IPS-20b (cell line): Measurements from ENCODE around the gene EVI5.
"Not testable (repeated sequence)": the region's sequence is repeated elsewhere in the genome, so short reads cannot be mapped to it uniquely, and the experiment has no call there.

Source experiments
- H3K27ac ChIP-seq: one replicate; pipeline ENCODE4 v1.5.1; 2013; ENCODE audit warnings: low read length
- H3K27me3 ChIP-seq: 2 replicates; pipeline ENCODE4 v1.6.1; 2013; ENCODE audit warnings: mild to moderate bottlenecking, low read length, inconsistent platforms; ENCODE audit not compliant: insufficient read depth
- H3K36me3 ChIP-seq: 2 replicates; pipeline ENCODE4 v1.6.1; 2013; ENCODE audit warnings: low read depth, mild to moderate bottlenecking, inconsistent platforms, low read length, moderate library complexity; ENCODE audit not compliant: insufficient read depth
- H3K4me1 ChIP-seq: 2 replicates; pipeline ENCODE4 v1.6.1; 2013; ENCODE audit warnings: mild to moderate bottlenecking, control low read depth, inconsistent platforms, low read length, moderate library complexity; ENCODE audit not compliant: insufficient read depth
- H3K4me3 ChIP-seq: 2 replicates; pipeline ENCODE4 v1.5.1; 2013; ENCODE audit warnings: mild to moderate bottlenecking, low read length, inconsistent platforms
- H3K9ac ChIP-seq: 2 replicates; pipeline ENCODE4 v1.6.1; 2013; ENCODE audit warnings: low read depth, mild to moderate bottlenecking, inconsistent platforms, low read length, moderate library complexity
- H3K9me3 ChIP-seq: 2 replicates; pipeline ENCODE4 v1.6.1; 2013; ENCODE audit warnings: mild to moderate bottlenecking, low read depth, low read length, inconsistent platforms; ENCODE audit not compliant: insufficient read depth

The EVI5 gene

GRCh38 chr1:92587445-92587844 is 197.5 kb downstream of the EVI5 start:
- Histone ChIP-seq H3K4me1 (no peaks in the 10 kb centered on the region), H3K9ac (no peak overlapping the region), H3K27ac (no peak overlapping the region), H3K36me3 (peaks cover 5% of the 10 kb centered on the region; the same call in 1 of the 2 replicates), H3K4me3 (no peak overlapping the region), H3K27me3 (no peaks in the 10 kb centered on the region), H3K9me3 (peaks cover 13% of the 10 kb centered on the region)

- Histone ChIP-seq H3K27ac (no peak overlapping the region), H3K9ac (no peak overlapping the region), H3K4me3 (no peak overlapping the region), H3K27me3 (no peaks in the 10 kb centered on the region), H3K4me1 (no peaks in the 10 kb centered on the region), H3K9me3 (peaks cover 13% of the 10 kb centered on the region), H3K36me3 (peaks cover 5% of the 10 kb centered on the region; the same call in 1 of the 2 replicates)
These were observed 199.1 kb downstream of the EVI5 start for GRCh38 chr1:92585831-92586230.

GRCh38 chr1:92584810-92585209 is 200.1 kb downstream of the EVI5 start:
- not testable (repeated sequence) for H3K9ac ChIP-seq, H3K27me3 ChIP-seq, H3K4me1 ChIP-seq, H3K27ac ChIP-seq, H3K36me3 ChIP-seq, H3K4me3 ChIP-seq
- H3K9me3 ChIP-seq, result peaks cover 13% of the 10 kb centered on the region

- no peaks in the 10 kb centered on the region for H3K4me1 ChIP-seq
- H3K36me3 ChIP-seq, result peaks cover 4% of the 10 kb centered on the region; the same call in 1 of the 2 replicates
- H3K4me3 ChIP-seq, result no peak overlapping the region
- H3K27me3 ChIP-seq, result no peaks in the 10 kb centered on the region
- H3K9me3 ChIP-seq, result peaks cover 11% of the 10 kb centered on the region
- no peak overlapping the region for H3K27ac ChIP-seq
- H3K9ac ChIP-seq, result no peak overlapping the region
These were observed 200.8 kb downstream of the EVI5 start for GRCh38 chr1:92583821-92584760.

- no peak overlapping the region for H3K4me3 ChIP-seq
- no peaks in the 10 kb centered on the region for H3K9me3 ChIP-seq
These were observed 207.5 kb downstream of the EVI5 start for GRCh38 chr1:92577261-92577895.

GRCh38 chr1:92575123-92575522 is 209.8 kb downstream of the EVI5 start:
- H3K9ac ChIP-seq, result no peak overlapping the region
- no peaks in the 10 kb centered on the region for H3K4me1 ChIP-seq
- H3K36me3 ChIP-seq, result no peaks in the 10 kb centered on the region
- H3K27ac ChIP-seq, result no peak overlapping the region
- no peaks in the 10 kb centered on the region for H3K9me3 ChIP-seq
- H3K4me3 ChIP-seq, result no peak overlapping the region
- no peaks in the 10 kb centered on the region for H3K27me3 ChIP-seq

More at GRCh38 chr1:92577261-92577895, 207.5 kb downstream of the EVI5 start:
- Histone ChIP-seq H3K27me3 (no peaks in the 10 kb centered on the region), H3K36me3 (no peaks in the 10 kb centered on the region), H3K27ac (no peak overlapping the region), H3K9ac (no peak overlapping the region), H3K4me1 (no peaks in the 10 kb centered on the region)

DNA sequence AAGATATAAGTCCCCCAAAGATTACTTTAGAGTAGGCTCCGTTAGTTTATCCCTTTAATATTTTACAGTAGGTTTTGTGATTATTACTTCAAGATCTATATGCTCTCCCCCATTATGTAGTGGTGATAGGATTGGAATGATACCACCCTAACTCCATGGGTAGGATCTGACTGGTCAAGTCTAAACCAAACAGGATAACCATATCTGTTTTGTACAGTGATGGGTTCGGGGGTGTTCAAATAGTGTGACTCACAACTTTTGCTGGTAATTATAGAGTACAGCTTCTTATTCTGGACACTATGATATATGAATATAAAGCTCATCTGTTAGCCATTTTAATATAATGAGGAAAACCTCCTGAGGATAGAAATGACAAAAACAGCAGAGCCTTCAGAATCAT is 212.4 kb downstream of the EVI5 start:
- Histone ChIP-seq H3K9me3 (no peaks in the 10 kb centered on the region), H3K4me1 (no peaks in the 10 kb centered on the region), H3K27ac (no peak overlapping the region), H3K9ac (no peak overlapping the region), H3K27me3 (no peaks in the 10 kb centered on the region), H3K4me3 (no peak overlapping the region), H3K36me3 (no peaks in the 10 kb centered on the region)

- no peaks in the 10 kb centered on the region for H3K4me1 ChIP-seq
- H3K36me3 ChIP-seq, result no peaks in the 10 kb centered on the region
- H3K9ac ChIP-seq, result no peak overlapping the region
- H3K9me3 ChIP-seq, result no peaks in the 10 kb centered on the region
- H3K27ac ChIP-seq, result no peak overlapping the region
- no peaks in the 10 kb centered on the region for H3K27me3 ChIP-seq
- H3K4me3 ChIP-seq, result no peak overlapping the region
These were observed 213.3 kb downstream of the EVI5 start for GRCh38 chr1:92571578-92571977.

GRCh38 chr1:92567211-92567868 is 217.6 kb downstream of the EVI5 start:
- no peaks in the 10 kb centered on the region for H3K27me3 ChIP-seq
- no peaks in the 10 kb centered on the region for H3K4me1 ChIP-seq
- H3K9me3 ChIP-seq, result no peaks in the 10 kb centered on the region
- H3K9ac ChIP-seq, result no peak overlapping the region
- no peak overlapping the region for H3K4me3 ChIP-seq
- H3K36me3 ChIP-seq, result no peaks in the 10 kb centered on the region
- no peak overlapping the region for H3K27ac ChIP-seq

DNA sequence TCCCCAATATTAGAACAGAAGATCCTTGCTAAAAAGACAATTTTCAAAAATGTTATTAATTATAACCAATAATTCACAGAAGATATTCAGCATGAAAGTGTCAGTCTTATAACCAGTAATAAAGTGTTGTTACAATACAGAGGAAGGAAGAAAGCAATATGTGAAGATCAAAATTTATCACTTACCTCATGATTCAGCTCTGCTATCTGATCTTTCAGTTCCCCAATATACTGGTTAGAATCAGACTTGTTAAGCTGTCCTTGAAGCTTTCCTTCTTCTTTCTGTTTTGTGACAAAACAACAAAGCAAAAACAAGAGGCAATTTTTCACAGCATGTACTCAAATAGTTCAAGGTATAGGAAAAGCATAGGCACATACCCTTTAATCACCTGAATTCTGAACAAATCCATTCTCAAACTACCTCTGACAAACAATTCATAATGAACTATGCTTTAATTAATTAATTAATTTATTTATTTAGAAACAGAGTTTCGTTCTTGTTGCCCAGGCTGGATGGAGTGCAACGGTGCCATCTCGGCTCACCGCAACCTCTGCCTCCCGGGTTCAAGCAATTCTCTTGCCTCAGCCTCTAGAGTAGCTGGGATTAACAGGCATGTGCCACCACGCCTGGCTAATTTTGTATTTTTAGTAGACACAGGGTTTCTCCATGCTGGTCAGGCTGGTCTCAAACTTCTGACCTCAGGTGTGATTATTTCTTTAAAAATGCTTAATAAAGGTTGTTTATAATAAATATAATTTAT is 221.3 kb downstream of the EVI5 start:
- no peaks in the 10 kb centered on the region for H3K36me3 ChIP-seq
- H3K4me1 ChIP-seq, result no peaks in the 10 kb centered on the region
- no peak overlapping the region for H3K27ac ChIP-seq
- H3K9me3 ChIP-seq, result no peaks in the 10 kb centered on the region
- no peak overlapping the region for H3K9ac ChIP-seq
- no peaks in the 10 kb centered on the region for H3K27me3 ChIP-seq
- no peak overlapping the region for H3K4me3 ChIP-seq

DNA sequence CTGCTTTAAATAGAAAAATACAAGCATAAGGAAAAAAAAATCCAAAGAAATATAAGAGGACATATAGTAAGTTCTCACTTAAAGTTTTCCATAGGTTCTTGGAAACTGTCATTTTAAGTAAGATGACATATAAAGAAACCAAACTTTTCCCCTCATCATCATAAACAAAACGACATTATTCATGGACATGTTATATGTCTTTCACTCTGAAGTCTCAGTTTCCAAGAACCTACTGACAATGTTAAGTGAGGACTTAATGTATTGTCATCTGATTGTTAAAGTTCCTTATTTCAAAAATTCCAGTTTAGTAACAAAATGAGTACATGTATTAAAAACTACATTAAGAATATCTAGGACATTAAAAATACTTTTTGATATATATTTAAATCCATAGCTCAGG is 228.6 kb downstream of the EVI5 start:
- Histone ChIP-seq H3K4me1 (no peaks in the 10 kb centered on the region), H3K9ac (no peak overlapping the region), H3K9me3 (no peaks in the 10 kb centered on the region), H3K27ac (no peak overlapping the region), H3K36me3 (no peaks in the 10 kb centered on the region), H3K27me3 (no peaks in the 10 kb centered on the region), H3K4me3 (no peak overlapping the region)
